ENCODE measurements around the gene TMC2.

TMC2 gene

GRCh38 chr20:2578475-2579192, 42.3 kb downstream of the TMC2 start:
- DNase-seq (ENCODE audit: low read depth), result no peak

GRCh38 chr20:2585811-2586210, 49.4 kb downstream of the TMC2 start:
- DNase-seq (ENCODE audit: low read depth), result peak; percentile 58

- DNase-seq (ENCODE audit: low read depth), result no peak
These were observed 57.4 kb downstream of the TMC2 start for GRCh38 chr20:2593756-2594155.

GRCh38 chr20:2595076-2595475, 58.7 kb downstream of the TMC2 start:
- DNase-seq (ENCODE audit: low read depth), result no peak

GRCh38 chr20:2596673-2597279, 60.4 kb downstream of the TMC2 start:
- DNase-seq (ENCODE audit: low read depth), result no peak

GRCh38 chr20:2599288-2600006, 63.1 kb downstream of the TMC2 start:
- DNase-seq (ENCODE audit: low read depth), result no peak

- DNase-seq (ENCODE audit: low read depth), result no peak
These were observed 65.8 kb downstream of the TMC2 start for GRCh38 chr20:2602046-2602735.

- DNase-seq (ENCODE audit: low read depth), result no peak
These were observed 66.4 kb downstream of the TMC2 start for GRCh38 chr20:2602746-2603145.

GRCh38 chr20:2603816-2604505, 67.6 kb downstream of the TMC2 start:
- DNase-seq (ENCODE audit: low read depth), result no peak

GRCh38 chr20:2604506-2604835, 68.1 kb downstream of the TMC2 start:
- no peak for DNase-seq (ENCODE audit: low read depth)

GRCh38 chr20:2606507-2607006, 70.2 kb downstream of the TMC2 start:
- DNase-seq (ENCODE audit: low read depth), result no peak

GRCh38 chr20:2610326-2610725, 74.0 kb downstream of the TMC2 start:
- DNase-seq (ENCODE audit: low read depth), result no peak

- no peak for DNase-seq (ENCODE audit: low read depth)
These were observed 74.8 kb downstream of the TMC2 start for GRCh38 chr20:2610941-2611720.

- no peak for DNase-seq (ENCODE audit: low read depth)
These were observed 75.7 kb downstream of the TMC2 start for GRCh38 chr20:2612073-2612472.

GRCh38 chr20:2616634-2617033, 80.3 kb downstream of the TMC2 start:
- no peak for DNase-seq (ENCODE audit: low read depth)

- no peak for DNase-seq (ENCODE audit: low read depth)
These were observed 80.8 kb downstream of the TMC2 start for GRCh38 chr20:2617099-2617714.

- no peak for DNase-seq (ENCODE audit: low read depth)
These were observed 82.4 kb downstream of the TMC2 start for GRCh38 chr20:2618815-2619214.

GRCh38 chr20:2619337-2619736, 83.0 kb downstream of the TMC2 start:
- DNase-seq (ENCODE audit: low read depth), result no peak

- DNase-seq (ENCODE audit: low read depth), result peak; percentile 60
These were observed 83.7 kb downstream of the TMC2 start for GRCh38 chr20:2619961-2620595.

- no peak for DNase-seq (ENCODE audit: low read depth)
These were observed 87.8 kb downstream of the TMC2 start for GRCh38 chr20:2624190-2624589.
